H9 (cell line): ENCODE measurements around the gene MUC5AC. TPM values are rescaled to one million over a fixed set of nuclear protein-coding genes. Genes with fewer than 3 reads are reported as not detected.
"Not testable (repeated sequence)": the region's sequence is repeated elsewhere in the genome, so short reads cannot be mapped to it uniquely, and the experiment has no call there.

Experiments
- DNase-seq: peaks from one replicate; pipeline ENCODE4 v3.0.0-alpha.2; 2017
- H2AFZ ChIP-seq: one replicate; pipeline ENCODE4 v1.6.1; 2013; ENCODE audit warnings: mild to moderate bottlenecking, low read length, control low read depth, moderate library complexity
- H2AK5ac ChIP-seq: 2 replicates; pipeline ENCODE4 v1.6.1; 2013; ENCODE audit warnings: low read length, control low read depth, mixed read lengths; ENCODE audit not compliant: insufficient read length
- H2BK120ac ChIP-seq: one replicate; pipeline ENCODE4 v1.6.1; 2013; ENCODE audit warnings: low read depth, mild to moderate bottlenecking, low read length, control low read depth, inconsistent platforms; ENCODE audit not compliant: poor library complexity, severe bottlenecking
- H2BK12ac ChIP-seq: 2 replicates; pipeline ENCODE4 v1.6.1; 2013; ENCODE audit warnings: low read length, control low read depth, mixed read lengths, low read depth; ENCODE audit not compliant: insufficient read length
- H2BK15ac ChIP-seq: 2 replicates; pipeline ENCODE4 v1.6.1; 2013; ENCODE audit warnings: low read depth, low read length, control low read depth
- H2BK20ac ChIP-seq: one replicate; pipeline ENCODE4 v1.6.1; 2013; ENCODE audit warnings: low read depth, mild to moderate bottlenecking, low read length, control low read depth, inconsistent platforms; ENCODE audit not compliant: poor library complexity, severe bottlenecking
- H2BK5ac ChIP-seq: 2 replicates; pipeline ENCODE4 v1.6.1; 2013; ENCODE audit warnings: low read length, control low read depth, mixed read lengths; ENCODE audit not compliant: insufficient read length
- H3K14ac ChIP-seq: 2 replicates; pipeline ENCODE4 v1.6.1; 2013; ENCODE audit warnings: low read length, control low read depth; ENCODE audit not compliant: insufficient read depth
- H3K18ac ChIP-seq: 2 replicates; pipeline ENCODE4 v1.6.1; 2013; ENCODE audit warnings: low read depth, mild to moderate bottlenecking, mixed read lengths, low read length, control low read depth; ENCODE audit not compliant: insufficient read length
- H3K23ac ChIP-seq: 2 replicates; pipeline ENCODE4 v1.6.1; 2013; ENCODE audit warnings: low read length, control low read depth, mixed read lengths, low read depth; ENCODE audit not compliant: insufficient read length
- H3K23me2 ChIP-seq: 2 replicates; pipeline ENCODE4 v1.6.1; 2013; ENCODE audit warnings: low read depth, mild to moderate bottlenecking, mixed read lengths, low read length, control low read depth; ENCODE audit not compliant: insufficient read length, poor library complexity, severe bottlenecking
- H3K27ac ChIP-seq: 2 replicates; pipeline ENCODE4 v1.5.1; 2013; ENCODE audit warnings: low read length, control low read depth, mixed read lengths, low read depth; ENCODE audit not compliant: insufficient read length
- H3K27me3 ChIP-seq: 2 replicates; pipeline ENCODE4 v1.6.1; 2013; ENCODE audit warnings: low read length, control low read depth, inconsistent platforms; ENCODE audit not compliant: insufficient read depth
- H3K4ac ChIP-seq: 2 replicates; pipeline ENCODE4 v1.6.1; 2013; ENCODE audit warnings: low read depth, mild to moderate bottlenecking, control low read depth, inconsistent platforms, low read length, moderate library complexity
- H3K4me1 ChIP-seq: 2 replicates; pipeline ENCODE4 v1.6.1; 2013; ENCODE audit warnings: low read length, control low read depth, inconsistent platforms; ENCODE audit not compliant: insufficient read depth
- H3K4me2 ChIP-seq: 2 replicates; pipeline ENCODE4 v1.6.1; 2013; ENCODE audit warnings: low read length, control low read depth, mixed read lengths; ENCODE audit not compliant: insufficient read length, insufficient read depth
- H3K56ac ChIP-seq: 2 replicates; pipeline ENCODE4 v1.6.1; 2013; ENCODE audit warnings: low read depth, mild to moderate bottlenecking, mixed read lengths, low read length, control low read depth; ENCODE audit not compliant: insufficient read length
- H3K79me1 ChIP-seq: 2 replicates; pipeline ENCODE4 v1.6.1; 2013; ENCODE audit warnings: low read depth, mild to moderate bottlenecking, moderate library complexity, low read length, control low read depth, inconsistent platforms; ENCODE audit not compliant: insufficient read depth, poor library complexity, severe bottlenecking
- H3K79me2 ChIP-seq: 2 replicates; pipeline ENCODE4 v1.6.1; 2013; ENCODE audit warnings: low read length, control low read depth, inconsistent platforms; ENCODE audit not compliant: insufficient read depth
- H3K9ac ChIP-seq: 2 replicates; pipeline ENCODE4 v1.6.1; 2013; ENCODE audit warnings: low read length, control low read depth, mixed read lengths; ENCODE audit not compliant: insufficient read length; ENCODE audit errors: extremely low read depth
- H3K9me3 ChIP-seq: one replicate; pipeline ENCODE4 v1.6.1; 2013; ENCODE audit warnings: low read depth, low read length, inconsistent platforms; ENCODE audit not compliant: control insufficient read depth
- H3T11ph ChIP-seq: one replicate; pipeline ENCODE4 v1.6.1; 2013; ENCODE audit warnings: mild to moderate bottlenecking, low read length, control low read depth, inconsistent platforms
- H4K20me1 ChIP-seq: one replicate; pipeline ENCODE4 v1.6.1; 2013; ENCODE audit not compliant: control insufficient read depth, insufficient read length, insufficient read depth
- H4K5ac ChIP-seq: 2 replicates; pipeline ENCODE4 v1.6.1; 2013; ENCODE audit warnings: low read depth, mild to moderate bottlenecking, mixed read lengths, low read length, control low read depth; ENCODE audit not compliant: insufficient read length
- H4K8ac ChIP-seq: replicated peaks from 2 replicates; pipeline ENCODE4 v1.6.1; 2013; ENCODE audit warnings: low read length, control low read depth, mixed read lengths, low read depth; ENCODE audit not compliant: insufficient read length
- H4K91ac ChIP-seq: 2 replicates; pipeline ENCODE4 v1.6.1; 2013; ENCODE audit warnings: low read depth, mild to moderate bottlenecking, moderate library complexity, mixed read lengths, low read length, control low read depth; ENCODE audit not compliant: insufficient read length
- H3K27ac Mint-ChIP-seq, 3 experiments: 2 replicates in 2 of 3; 3 replicates in 1 of 3; pipeline ENCODE4 v1.8.0; 2020 to 2021; ENCODE audit warnings: mixed read lengths in 3 of 3, mild to moderate bottlenecking in 1 of 3, moderate library complexity in 1 of 3
- H3K27me3 Mint-ChIP-seq: 2 replicates; pipeline ENCODE4 v1.8.0; 2021; ENCODE audit warnings: low read depth, mild to moderate bottlenecking, moderate library complexity, mixed read lengths
- H3K36me3 Mint-ChIP-seq, 3 experiments: 2 replicates in 2 of 3; 3 replicates in 1 of 3; pipeline ENCODE4 v1.8.0; 2020 to 2021; ENCODE audit warnings: low read depth in 3 of 3, mixed read lengths in 3 of 3; ENCODE audit not compliant: insufficient read depth in 1 of 3
- H3K4me1 Mint-ChIP-seq, 2 experiments: 2 replicates each; pipeline ENCODE4 v1.8.0; 2020; ENCODE audit warnings: mixed read lengths in 2 of 2
- H3K4me3 Mint-ChIP-seq, 2 experiments: 2 replicates in 1 of 2; 3 replicates in 1 of 2; pipeline ENCODE4 v1.8.0; 2020 to 2021; ENCODE audit warnings: mild to moderate bottlenecking in 2 of 2, mixed read lengths in 2 of 2, moderate library complexity in 1 of 2
- H3K9me3 Mint-ChIP-seq, 2 experiments: 2 replicates in 1 of 2; 3 replicates in 1 of 2; pipeline ENCODE4 v1.8.0; 2020; ENCODE audit warnings: mild to moderate bottlenecking in 2 of 2, mixed read lengths in 2 of 2, moderate library complexity in 1 of 2
- WGBS: extraction: QIAGEN DNeasy Blood & Tissue Kit; methylation state at CpG from one replicate; pipeline ENCODE4 v1.1.7; 2013; ENCODE audit warnings: missing lambda C conversion rate, low lambda C conversion rate, mixed read lengths; ENCODE audit not compliant: insufficient read length; ENCODE audit errors: extremely low coverage; 5-methylcytosine and 5-hydroxymethylcytosine counted together
- total RNA-seq: library from RNA; stranded (reverse); gene quantifications from 2 replicates; pipeline ENCODE4 v1.2.1, GENCODE V29; 2021
- TF ChIP-seq, protein P1 (sequence below): fragments of 200-600 bp; sonication (generic); conservative IDR thresholded peaks from 3 replicates; pipeline ENCODE4 v1.8.0; 2021; ENCODE audit warnings: antibody characterized with exemption, mild to moderate bottlenecking

MUC5AC gene
- total RNA-seq, 1 experiment from 2014 or later, result not detected

DNA sequence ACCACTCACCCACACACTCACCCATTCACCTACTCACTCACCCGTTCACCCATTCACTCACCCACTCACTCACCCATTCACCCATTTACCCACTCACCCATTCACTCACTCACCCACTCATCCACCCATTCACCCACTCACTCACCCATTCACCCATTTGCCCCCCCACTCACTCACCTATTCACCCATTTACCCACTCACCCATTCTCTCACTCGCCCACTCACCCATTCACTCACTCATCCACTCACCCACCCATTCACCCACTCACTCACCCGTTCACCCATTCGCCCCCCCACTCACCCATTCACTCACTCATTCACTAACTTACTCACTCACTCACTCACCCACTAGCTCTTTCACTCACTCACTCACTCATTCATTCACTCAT is 15.0 kb downstream of the MUC5AC start:
- Histone ChIP-seq H2AFZ (no peak overlapping the region), H2BK15ac (no peak overlapping the region), H3K79me2 (no peaks in the 10 kb centered on the region; the same call in 1 of the 2 replicates), H3T11ph (no peak overlapping the region), H3K14ac (no peak overlapping the region), H3K9ac (no peak overlapping the region), H3K23me2 (no peaks in the 10 kb centered on the region), H3K79me1 (no peaks in the 10 kb centered on the region), H4K91ac (no peak overlapping the region), H3K4me1 (no peaks in the 10 kb centered on the region), H3K4ac (no peak overlapping the region), H4K20me1 (no peaks in the 10 kb centered on the region), H3K27ac (no peak overlapping the region), H4K8ac (no peak overlapping the region), H4K5ac (no peak overlapping the region), H2BK12ac (no peak overlapping the region), H2BK5ac (no peak overlapping the region), H3K9me3 (no peaks in the 10 kb centered on the region), H2BK20ac (no peak overlapping the region), H3K18ac (no peak overlapping the region), H3K23ac (no peak overlapping the region), H3K56ac (no peak overlapping the region), H2AK5ac (no peak overlapping the region), H2BK120ac (no peak overlapping the region), H3K4me2 (no peak overlapping the region), H3K27me3 (no peaks in the 10 kb centered on the region)
- 100% methylated on average over 3 of the region's 4 CpGs for WGBS
- Mint-ChIP-seq H3K9me3 (peaks cover 37 to 47% of the 10 kb centered on the region in 2 experiments), H3K36me3 (peaks cover 0 to 9% (median 5%) of the 10 kb centered on the region in 3 experiments; a peak in 3 of 7 replicates), H3K27ac (no peak overlapping the region), H3K27me3 (no peaks in the 10 kb centered on the region; the same call in 1 of the 2 replicates), H3K4me3 (no peak overlapping the region), H3K4me1 (no peaks in the 10 kb centered on the region)
- TF ChIP-seq, protein P1, sequence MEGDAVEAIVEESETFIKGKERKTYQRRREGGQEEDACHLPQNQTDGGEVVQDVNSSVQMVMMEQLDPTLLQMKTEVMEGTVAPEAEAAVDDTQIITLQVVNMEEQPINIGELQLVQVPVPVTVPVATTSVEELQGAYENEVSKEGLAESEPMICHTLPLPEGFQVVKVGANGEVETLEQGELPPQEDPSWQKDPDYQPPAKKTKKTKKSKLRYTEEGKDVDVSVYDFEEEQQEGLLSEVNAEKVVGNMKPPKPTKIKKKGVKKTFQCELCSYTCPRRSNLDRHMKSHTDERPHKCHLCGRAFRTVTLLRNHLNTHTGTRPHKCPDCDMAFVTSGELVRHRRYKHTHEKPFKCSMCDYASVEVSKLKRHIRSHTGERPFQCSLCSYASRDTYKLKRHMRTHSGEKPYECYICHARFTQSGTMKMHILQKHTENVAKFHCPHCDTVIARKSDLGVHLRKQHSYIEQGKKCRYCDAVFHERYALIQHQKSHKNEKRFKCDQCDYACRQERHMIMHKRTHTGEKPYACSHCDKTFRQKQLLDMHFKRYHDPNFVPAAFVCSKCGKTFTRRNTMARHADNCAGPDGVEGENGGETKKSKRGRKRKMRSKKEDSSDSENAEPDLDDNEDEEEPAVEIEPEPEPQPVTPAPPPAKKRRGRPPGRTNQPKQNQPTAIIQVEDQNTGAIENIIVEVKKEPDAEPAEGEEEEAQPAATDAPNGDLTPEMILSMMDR, result no peak
- DNase-seq, result no peak

DNA sequence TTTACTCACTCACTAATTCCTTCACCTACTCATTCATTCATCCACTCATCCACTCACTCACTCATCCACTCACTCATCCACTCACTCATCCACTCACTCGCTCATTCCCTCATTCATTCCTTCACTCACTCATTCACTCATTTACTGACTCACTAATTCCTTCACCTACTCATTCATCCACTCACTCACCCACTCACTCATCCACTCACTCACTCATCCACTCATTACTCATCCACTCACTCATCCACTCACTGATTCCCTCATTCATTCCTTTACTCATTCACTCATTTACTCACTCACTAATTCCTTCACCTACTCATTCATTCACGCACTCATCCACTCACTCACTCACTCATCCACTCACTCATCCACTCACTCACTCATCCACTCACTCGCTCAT is 15.6 kb downstream of the MUC5AC start:
- not testable (repeated sequence) for H2AFZ ChIP-seq, H2AK5ac ChIP-seq, H3K9me3 ChIP-seq, H3K14ac ChIP-seq, H3K27me3 Mint-ChIP-seq, H3T11ph ChIP-seq, H2BK5ac ChIP-seq, H4K20me1 ChIP-seq, DNase-seq, H3K79me2 ChIP-seq, H3K23me2 ChIP-seq, H3K4me1 Mint-ChIP-seq, H3K4me3 Mint-ChIP-seq, H3K27me3 ChIP-seq, H3K9ac ChIP-seq, H3K27ac Mint-ChIP-seq, H3K18ac ChIP-seq, H2BK120ac ChIP-seq, H3K56ac ChIP-seq, H4K91ac ChIP-seq, H3K4me1 ChIP-seq, H3K4ac ChIP-seq, H4K5ac ChIP-seq, H2BK15ac ChIP-seq, H2BK12ac ChIP-seq, H2BK20ac ChIP-seq, H3K4me2 ChIP-seq, H3K36me3 Mint-ChIP-seq, H4K8ac ChIP-seq, H3K27ac ChIP-seq, H3K23ac ChIP-seq, H3K79me1 ChIP-seq
- peaks cover 34 to 47% of the 10 kb centered on the region in 2 experiments for H3K9me3 Mint-ChIP-seq
- WGBS, result 100% methylated on average over 1 of the region's 3 CpGs
